HepG2 (cell line): ENCODE data around the gene CASZ1. TPM values are rescaled to one million over a fixed set of nuclear protein-coding genes. Genes with fewer than 3 reads are reported as not detected.
A peak's percentile ranks its signal among the peaks of the same experiment; 100 is the strongest.

Source experiments
- DZIP1 ChIP-seq: sonication (generic); formaldehyde crosslinking; IDR thresholded peaks from 2 replicates; pipeline ENCODE4 v1.5.0; 2020; ENCODE audit warnings: mild to moderate bottlenecking, missing genetic modification reagents
- HOXA9 ChIP-seq: sonication (generic); formaldehyde crosslinking; IDR thresholded peaks from 2 replicates; pipeline ENCODE4 v1.8.1; 2022; ENCODE audit warnings: missing genetic modification reagents, mild to moderate bottlenecking, moderate library complexity, borderline replicate concordance
- KLF13 ChIP-seq: sonication (generic); formaldehyde crosslinking; IDR thresholded peaks from 2 replicates; pipeline ENCODE4 v1.4.0; 2020; ENCODE audit warnings: mild to moderate bottlenecking, missing genetic modification reagents
- MTA3 ChIP-seq: sonication (generic); formaldehyde crosslinking; IDR thresholded peaks from 2 replicates; pipeline ENCODE4 v1.4.0; 2020; ENCODE audit warnings: missing genetic modification reagents
- NCOA2 ChIP-seq: sonication (generic); formaldehyde crosslinking; IDR thresholded peaks from 2 replicates; pipeline ENCODE4 v1.8.0; 2022; ENCODE audit warnings: inconsistent platforms
- SMYD3 ChIP-seq: sonication (generic); formaldehyde crosslinking; IDR thresholded peaks from 2 replicates; pipeline ENCODE4 v1.8.1; 2023; ENCODE audit warnings: mild to moderate bottlenecking, missing genetic modification reagents
- SP1 ChIP-seq, 2 experiments: fragments of 450-650 bp in 1 of 2; sonication (generic) in 1 of 2; formaldehyde crosslinking in 1 of 2; IDR thresholded peaks; 2 replicates each; pipeline versions ENCODE4 v1.4.0 to v1.6.1; 2016 to 2020; ENCODE audit warnings: missing genetic modification reagents in 1 of 2
- ZMAT3 ChIP-seq: sonication (generic); formaldehyde crosslinking; conservative IDR thresholded peaks from 2 replicates; pipeline ENCODE4 v1.7.0; 2021; ENCODE audit warnings: missing genetic modification reagents
- ZNF615 ChIP-seq: sonication (generic); formaldehyde crosslinking; IDR thresholded peaks from 2 replicates; pipeline ENCODE4 v1.5.0; 2020; ENCODE audit warnings: mild to moderate bottlenecking, missing genetic modification reagents, borderline replicate concordance
- ZNF737 ChIP-seq: sonication (generic); formaldehyde crosslinking; IDR thresholded peaks from 2 replicates; pipeline ENCODE4 v1.5.0; 2020; ENCODE audit warnings: missing genetic modification reagents, mild to moderate bottlenecking, borderline replicate concordance
- ZUFSP ChIP-seq: sonication (generic); formaldehyde crosslinking; IDR thresholded peaks from 2 replicates; pipeline ENCODE4 v1.9.0; 2021; ENCODE audit warnings: missing genetic modification reagents, mild to moderate bottlenecking, borderline replicate concordance
- ZXDC ChIP-seq: sonication (generic); formaldehyde crosslinking; IDR thresholded peaks from 2 replicates; pipeline ENCODE4 v1.5.0; 2020; ENCODE audit warnings: mild to moderate bottlenecking, missing genetic modification reagents
- polyA plus RNA-seq, 8 experiments: library from polyadenylated mRNA; depleted of rRNA in 3 of 8; stranded (reverse) in 7 of 8; unstranded in 1 of 8; fragments of >200 nt; fragmentation: Illumina TruSeq in 4 of 8; extraction: Trizol in 4 of 8; gene quantifications; 2 replicates each; pipeline versions ENCODE4 v1.2.1 to v1.2.3, GENCODE V29; 2011 to 2016; ENCODE audit warnings: low read depth in 4 of 8, missing spikeins in 1 of 8, mixed read lengths in 1 of 8; ENCODE audit not compliant: insufficient read depth in 1 of 8
- total RNA-seq, 5 experiments: library from RNA; depleted of rRNA; stranded (reverse); fragments of >200 nt; fragmentation: Illumina TruSeq; extraction: Trizol; gene quantifications; 2 replicates each; pipeline ENCODE4 v1.2.3, GENCODE V29; 2016; ENCODE audit warnings: low read depth in 1 of 5
- TF ChIP-seq, protein P1 (sequence below): sonication (generic); formaldehyde crosslinking; IDR thresholded peaks from 2 replicates; pipeline ENCODE4 v1.8.1; 2023; ENCODE audit warnings: mild to moderate bottlenecking, missing genetic modification reagents, borderline replicate concordance
- TF ChIP-seq, protein P2 (sequence below): sonication (generic); formaldehyde crosslinking; IDR thresholded peaks from 2 replicates; pipeline ENCODE4 v1.4.0; 2020; ENCODE audit warnings: missing genetic modification reagents
- TF ChIP-seq, protein P3 (sequence below): fragments of 450-650 bp; IDR thresholded peaks from 2 replicates; pipeline ENCODE4 v1.6.1; 2017; ENCODE audit warnings: mild to moderate bottlenecking

The CASZ1 gene
- total and polyA plus RNA-seq, 2 of the 13 experiments (the other 11 are each of a cell fraction or from before 2014, with no cell fraction given), result 1.9 to 3.7 TPM

DNA sequence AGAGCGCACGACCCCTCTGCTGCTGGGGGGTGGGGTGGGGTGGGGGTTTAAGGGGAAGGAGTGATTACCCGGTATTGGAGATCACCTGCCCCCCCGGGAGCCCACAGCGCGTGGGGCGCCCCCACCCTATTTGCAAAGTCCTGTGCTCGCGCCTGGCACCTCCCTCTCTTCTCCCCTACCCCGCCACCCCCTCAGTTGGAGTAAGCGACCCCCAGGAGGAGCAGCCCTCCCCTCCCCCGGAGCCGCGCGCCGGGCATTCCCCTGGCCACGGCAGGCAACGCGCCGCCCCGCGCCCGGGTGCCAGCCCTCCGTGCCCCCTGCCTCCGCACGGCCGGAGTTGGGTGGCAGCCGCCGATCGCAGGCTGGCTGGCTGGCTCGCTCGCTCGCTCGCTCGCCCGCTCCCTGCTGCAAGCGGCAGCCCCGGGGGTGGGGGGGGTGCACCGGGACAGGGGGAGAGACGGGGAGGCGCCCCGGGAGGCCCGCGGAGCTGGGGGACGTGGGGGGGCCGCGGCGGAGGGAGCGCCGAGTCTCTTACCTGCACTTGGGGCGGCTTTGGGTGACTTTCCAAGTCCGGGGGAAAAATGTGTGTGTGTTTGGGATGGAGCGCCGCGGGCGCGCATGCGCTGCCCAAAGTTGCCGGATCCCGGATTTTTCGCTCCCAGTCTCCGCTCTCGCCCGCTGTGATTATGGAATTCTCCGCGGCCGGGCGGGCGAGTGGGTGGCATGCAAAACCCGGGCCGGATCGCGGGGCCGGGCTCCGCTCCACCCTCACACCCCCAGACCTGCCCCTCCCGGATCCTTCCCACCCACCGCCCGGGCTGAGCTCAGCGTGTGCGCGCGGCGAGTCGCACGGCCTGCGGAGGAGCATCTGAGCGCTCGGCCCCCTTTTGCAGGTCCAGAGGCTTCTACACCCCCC lies at the start of gene CASZ1 (continued):
- TF ChIP-seq DZIP1 (CRISPR knock-in tag), result no peak
- TF ChIP-seq, protein P1, sequence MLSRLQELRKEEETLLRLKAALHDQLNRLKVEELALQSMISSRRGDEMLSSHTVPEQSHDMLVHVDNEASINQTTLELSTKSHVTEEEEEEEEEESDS (CRISPR knock-in tag), result no peak
- no peak for TF ChIP-seq ZUFSP (CRISPR knock-in tag)
- TF ChIP-seq, protein P2, sequence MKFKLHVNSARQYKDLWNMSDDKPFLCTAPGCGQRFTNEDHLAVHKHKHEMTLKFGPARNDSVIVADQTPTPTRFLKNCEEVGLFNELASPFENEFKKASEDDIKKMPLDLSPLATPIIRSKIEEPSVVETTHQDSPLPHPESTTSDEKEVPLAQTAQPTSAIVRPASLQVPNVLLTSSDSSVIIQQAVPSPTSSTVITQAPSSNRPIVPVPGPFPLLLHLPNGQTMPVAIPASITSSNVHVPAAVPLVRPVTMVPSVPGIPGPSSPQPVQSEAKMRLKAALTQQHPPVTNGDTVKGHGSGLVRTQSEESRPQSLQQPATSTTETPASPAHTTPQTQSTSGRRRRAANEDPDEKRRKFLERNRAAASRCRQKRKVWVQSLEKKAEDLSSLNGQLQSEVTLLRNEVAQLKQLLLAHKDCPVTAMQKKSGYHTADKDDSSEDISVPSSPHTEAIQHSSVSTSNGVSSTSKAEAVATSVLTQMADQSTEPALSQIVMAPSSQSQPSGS (CRISPR knock-in tag), result no peak
- no peak for TF ChIP-seq HOXA9 (CRISPR knock-in tag)
- TF ChIP-seq SMYD3 (CRISPR knock-in tag), result no peak
- no peak for TF ChIP-seq MTA3 (CRISPR knock-in tag)
- no peak for TF ChIP-seq ZNF737 (CRISPR knock-in tag)
- 0 out of 2 replicates have a peak, but pooled peaks have one; percentile 22 for TF ChIP-seq NCOA2
- TF ChIP-seq KLF13 (CRISPR knock-in tag), result no peak
- no peak for TF ChIP-seq SP1 (IDR thresholded peaks at IDR 0.05)
- TF ChIP-seq SP1 (CRISPR knock-in tag; IDR thresholded peaks at IDR 0.05), result no peak; the same call in 1 of the 2 replicates
- no peak for TF ChIP-seq ZNF615 (CRISPR knock-in tag)
- no peak for TF ChIP-seq ZXDC (CRISPR knock-in tag)
- no peak for TF ChIP-seq ZMAT3 (CRISPR knock-in tag)
- TF ChIP-seq, protein P3, sequence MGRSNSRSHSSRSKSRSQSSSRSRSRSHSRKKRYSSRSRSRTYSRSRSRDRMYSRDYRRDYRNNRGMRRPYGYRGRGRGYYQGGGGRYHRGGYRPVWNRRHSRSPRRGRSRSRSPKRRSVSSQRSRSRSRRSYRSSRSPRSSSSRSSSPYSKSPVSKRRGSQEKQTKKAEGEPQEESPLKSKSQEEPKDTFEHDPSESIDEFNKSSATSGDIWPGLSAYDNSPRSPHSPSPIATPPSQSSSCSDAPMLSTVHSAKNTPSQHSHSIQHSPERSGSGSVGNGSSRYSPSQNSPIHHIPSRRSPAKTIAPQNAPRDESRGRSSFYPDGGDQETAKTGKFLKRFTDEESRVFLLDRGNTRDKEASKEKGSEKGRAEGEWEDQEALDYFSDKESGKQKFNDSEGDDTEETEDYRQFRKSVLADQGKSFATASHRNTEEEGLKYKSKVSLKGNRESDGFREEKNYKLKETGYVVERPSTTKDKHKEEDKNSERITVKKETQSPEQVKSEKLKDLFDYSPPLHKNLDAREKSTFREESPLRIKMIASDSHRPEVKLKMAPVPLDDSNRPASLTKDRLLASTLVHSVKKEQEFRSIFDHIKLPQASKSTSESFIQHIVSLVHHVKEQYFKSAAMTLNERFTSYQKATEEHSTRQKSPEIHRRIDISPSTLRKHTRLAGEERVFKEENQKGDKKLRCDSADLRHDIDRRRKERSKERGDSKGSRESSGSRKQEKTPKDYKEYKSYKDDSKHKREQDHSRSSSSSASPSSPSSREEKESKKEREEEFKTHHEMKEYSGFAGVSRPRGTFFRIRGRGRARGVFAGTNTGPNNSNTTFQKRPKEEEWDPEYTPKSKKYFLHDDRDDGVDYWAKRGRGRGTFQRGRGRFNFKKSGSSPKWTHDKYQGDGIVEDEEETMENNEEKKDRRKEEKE, result no peak
